Measurements from ENCODE around the gene SERTM2.

DNA sequence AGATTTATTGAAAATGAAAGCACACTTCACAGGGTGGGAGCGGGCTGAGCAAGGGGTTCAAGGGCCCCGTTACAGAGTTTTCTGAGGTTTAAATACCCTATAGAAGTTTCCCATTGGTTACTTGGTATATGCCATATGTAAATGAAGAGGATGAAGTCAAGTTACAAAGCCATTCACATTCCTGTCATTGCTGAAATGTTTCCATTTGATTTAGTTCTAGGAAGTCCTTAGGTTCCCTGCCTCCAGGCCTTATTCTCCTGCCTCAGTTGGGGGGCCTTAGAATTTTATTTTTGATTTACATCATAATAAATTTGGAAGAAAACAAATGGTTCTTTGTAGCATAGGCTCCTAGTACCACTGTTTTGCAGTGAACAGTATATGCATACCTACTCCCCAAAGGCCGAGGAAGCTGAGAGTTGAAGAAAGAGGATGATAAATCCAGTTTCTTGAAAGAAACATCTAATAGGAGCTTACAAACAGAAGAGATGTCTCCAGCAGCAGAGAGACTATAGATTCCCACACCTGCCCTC, 31.8 kb downstream of the SERTM2 start:
- TF ChIP-seq POLR2A (IDR thresholded peaks at IDR 0.05; ENCODE audit: borderline replicate concordance, extremely low read depth, insufficient read depth, insufficient read length) (no peak), EZH2phosphoT487 (IDR thresholded peaks at IDR 0.05; ENCODE audit: borderline replicate concordance) (no peak)
- TF ChIP-seq, protein P1, sequence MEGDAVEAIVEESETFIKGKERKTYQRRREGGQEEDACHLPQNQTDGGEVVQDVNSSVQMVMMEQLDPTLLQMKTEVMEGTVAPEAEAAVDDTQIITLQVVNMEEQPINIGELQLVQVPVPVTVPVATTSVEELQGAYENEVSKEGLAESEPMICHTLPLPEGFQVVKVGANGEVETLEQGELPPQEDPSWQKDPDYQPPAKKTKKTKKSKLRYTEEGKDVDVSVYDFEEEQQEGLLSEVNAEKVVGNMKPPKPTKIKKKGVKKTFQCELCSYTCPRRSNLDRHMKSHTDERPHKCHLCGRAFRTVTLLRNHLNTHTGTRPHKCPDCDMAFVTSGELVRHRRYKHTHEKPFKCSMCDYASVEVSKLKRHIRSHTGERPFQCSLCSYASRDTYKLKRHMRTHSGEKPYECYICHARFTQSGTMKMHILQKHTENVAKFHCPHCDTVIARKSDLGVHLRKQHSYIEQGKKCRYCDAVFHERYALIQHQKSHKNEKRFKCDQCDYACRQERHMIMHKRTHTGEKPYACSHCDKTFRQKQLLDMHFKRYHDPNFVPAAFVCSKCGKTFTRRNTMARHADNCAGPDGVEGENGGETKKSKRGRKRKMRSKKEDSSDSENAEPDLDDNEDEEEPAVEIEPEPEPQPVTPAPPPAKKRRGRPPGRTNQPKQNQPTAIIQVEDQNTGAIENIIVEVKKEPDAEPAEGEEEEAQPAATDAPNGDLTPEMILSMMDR (IDR thresholded peaks at IDR 0.05 in 2 of 3, conservative IDR thresholded peaks at IDR 0.05 in 1 of 3; ENCODE audit: borderline replicate concordance in 1 of 3, insufficient read depth in 1 of 3, low read depth in 2 of 3, low read length in 2 of 3), result no peak

Data from HCT116 (cell line).